ENCODE data around the gene ARAP3. TPM values are rescaled to one million over a fixed set of nuclear protein-coding genes. Genes with fewer than 3 reads are reported as not detected.
"Not testable (repeated sequence)": the region's sequence is repeated elsewhere in the genome, so short reads cannot be mapped to it uniquely, and the experiment has no call there.

Gene ARAP3, protein sequence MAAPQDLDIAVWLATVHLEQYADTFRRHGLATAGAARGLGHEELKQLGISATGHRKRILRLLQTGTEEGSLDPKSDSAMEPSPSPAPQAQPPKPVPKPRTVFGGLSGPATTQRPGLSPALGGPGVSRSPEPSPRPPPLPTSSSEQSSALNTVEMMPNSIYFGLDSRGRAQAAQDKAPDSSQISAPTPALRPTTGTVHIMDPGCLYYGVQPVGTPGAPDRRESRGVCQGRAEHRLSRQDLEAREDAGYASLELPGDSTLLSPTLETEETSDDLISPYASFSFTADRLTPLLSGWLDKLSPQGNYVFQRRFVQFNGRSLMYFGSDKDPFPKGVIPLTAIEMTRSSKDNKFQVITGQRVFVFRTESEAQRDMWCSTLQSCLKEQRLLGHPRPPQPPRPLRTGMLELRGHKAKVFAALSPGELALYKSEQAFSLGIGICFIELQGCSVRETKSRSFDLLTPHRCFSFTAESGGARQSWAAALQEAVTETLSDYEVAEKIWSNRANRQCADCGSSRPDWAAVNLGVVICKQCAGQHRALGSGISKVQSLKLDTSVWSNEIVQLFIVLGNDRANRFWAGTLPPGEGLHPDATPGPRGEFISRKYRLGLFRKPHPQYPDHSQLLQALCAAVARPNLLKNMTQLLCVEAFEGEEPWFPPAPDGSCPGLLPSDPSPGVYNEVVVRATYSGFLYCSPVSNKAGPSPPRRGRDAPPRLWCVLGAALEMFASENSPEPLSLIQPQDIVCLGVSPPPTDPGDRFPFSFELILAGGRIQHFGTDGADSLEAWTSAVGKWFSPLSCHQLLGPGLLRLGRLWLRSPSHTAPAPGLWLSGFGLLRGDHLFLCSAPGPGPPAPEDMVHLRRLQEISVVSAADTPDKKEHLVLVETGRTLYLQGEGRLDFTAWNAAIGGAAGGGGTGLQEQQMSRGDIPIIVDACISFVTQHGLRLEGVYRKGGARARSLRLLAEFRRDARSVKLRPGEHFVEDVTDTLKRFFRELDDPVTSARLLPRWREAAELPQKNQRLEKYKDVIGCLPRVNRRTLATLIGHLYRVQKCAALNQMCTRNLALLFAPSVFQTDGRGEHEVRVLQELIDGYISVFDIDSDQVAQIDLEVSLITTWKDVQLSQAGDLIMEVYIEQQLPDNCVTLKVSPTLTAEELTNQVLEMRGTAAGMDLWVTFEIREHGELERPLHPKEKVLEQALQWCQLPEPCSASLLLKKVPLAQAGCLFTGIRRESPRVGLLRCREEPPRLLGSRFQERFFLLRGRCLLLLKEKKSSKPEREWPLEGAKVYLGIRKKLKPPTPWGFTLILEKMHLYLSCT (N-terminal part only)
- polyA plus RNA-seq (ENCODE audit: insufficient read length): 13.0 TPM

- no peak for DNase-seq (ENCODE audit: low read depth)
These were observed at the start of gene ARAP3 for GRCh38 chr5:141681695-141682641. TSS of gene ARAP3 (minus strand) at chr5:141682230. CDS start at chr5:141680486, 1,744 bp downstream.

DNA sequence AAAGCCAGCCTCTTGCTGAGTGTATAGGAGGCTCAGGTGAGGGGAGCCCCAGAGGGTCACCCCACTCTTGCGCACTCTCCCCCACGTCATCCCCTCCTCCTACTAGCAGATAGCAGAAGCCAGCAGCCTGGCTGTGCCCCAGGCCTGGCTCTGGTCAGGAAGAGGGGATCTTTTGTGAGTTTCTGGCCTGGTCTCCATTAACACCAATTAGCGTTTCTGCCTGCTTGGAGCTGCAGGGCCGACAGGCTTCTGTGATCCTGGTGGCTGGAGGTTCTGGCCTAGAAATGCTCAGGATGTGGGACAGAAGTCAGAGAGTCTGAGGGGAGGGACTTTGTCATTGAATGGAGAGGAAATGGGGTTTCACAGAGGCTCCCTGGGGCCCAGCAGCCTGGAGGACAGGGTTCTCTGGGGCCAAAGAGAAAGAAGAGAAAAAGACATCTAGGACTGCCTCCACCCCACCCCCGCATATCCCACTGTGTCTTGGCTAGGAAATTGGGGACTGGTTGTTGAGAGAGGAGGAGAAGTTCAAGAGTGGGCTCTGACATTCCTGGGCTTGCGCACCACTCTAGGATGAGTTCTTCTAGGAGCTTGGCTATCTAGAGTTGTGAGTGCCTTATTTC is 47.5 kb upstream of the ARAP3 start:
- DNase-seq (ENCODE audit: low read depth): no peak

DNA sequence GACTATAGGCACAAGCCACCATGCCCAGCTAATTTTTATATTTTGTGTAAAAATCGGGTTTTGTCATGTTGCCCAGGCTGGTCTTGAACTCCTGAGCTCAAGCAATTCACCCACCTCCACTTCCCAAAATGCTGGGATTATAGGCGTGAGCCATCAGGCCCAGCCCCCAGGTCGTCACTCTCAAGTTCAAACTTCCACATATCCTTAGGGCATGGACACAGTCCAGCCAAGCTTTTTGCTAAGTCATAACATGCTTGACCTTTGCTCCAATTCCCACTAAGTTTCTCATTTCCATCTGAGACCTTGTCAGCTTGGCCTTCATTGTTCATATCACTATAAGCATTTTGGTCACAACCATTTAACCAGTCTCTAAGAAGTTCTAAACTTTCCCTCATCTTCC is 43.9 kb upstream of the ARAP3 start:
- DNase-seq (ENCODE audit: low read depth): no peak

GRCh38 chr5:141725174-141725573 is 43.1 kb upstream of the ARAP3 start:
- DNase-seq (ENCODE audit: low read depth): not testable (repeated sequence)

- DNase-seq (ENCODE audit: low read depth): no peak
These were observed 40.2 kb upstream of the ARAP3 start for GRCh38 chr5:141722266-141722665.

DNA sequence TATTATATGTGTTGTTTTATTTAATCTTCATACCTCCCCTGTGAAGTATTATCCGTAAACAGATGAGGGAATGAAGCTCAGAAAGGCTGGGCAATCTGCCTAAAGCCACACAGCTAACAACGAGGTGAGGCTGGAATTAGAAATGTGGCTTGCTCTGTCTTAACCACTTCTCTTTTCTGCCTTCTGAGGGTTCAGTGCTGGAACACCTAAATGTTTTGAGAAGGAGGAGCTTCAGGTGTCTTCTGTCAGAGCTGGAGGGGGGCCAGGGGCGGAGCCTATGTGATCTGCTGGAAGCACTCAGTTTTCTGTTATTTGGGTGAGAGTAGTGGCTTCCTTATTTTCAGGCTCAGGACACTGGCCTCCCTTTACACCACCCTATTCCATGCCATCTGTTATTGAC is 35.0 kb upstream of the ARAP3 start:
- no peak for DNase-seq (ENCODE audit: low read depth)

GRCh38 chr5:141716468-141716867 is 34.4 kb upstream of the ARAP3 start:
- DNase-seq (ENCODE audit: low read depth): no peak

DNA sequence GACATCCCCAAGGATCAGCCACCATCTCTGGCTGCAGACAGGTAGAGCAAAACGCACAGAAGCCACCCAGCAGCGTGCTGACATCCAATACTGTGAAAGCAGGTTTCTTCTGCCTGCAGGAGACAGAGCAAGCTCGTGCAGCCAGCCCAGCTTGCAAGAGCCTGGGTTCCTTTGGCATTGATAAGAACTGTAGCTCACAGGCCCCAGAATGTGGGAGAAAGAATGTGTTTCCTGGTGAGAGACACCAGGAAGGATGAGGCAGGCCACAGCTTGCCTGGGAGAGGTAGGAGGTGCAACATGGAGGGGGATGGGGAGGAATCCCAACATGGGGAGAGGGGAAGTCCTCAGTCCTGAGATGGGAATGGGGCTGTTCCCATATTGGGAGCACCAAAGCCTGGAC is 34.0 kb upstream of the ARAP3 start:
- DNase-seq (ENCODE audit: low read depth): no peak

GRCh38 chr5:141715346-141715905 is 33.4 kb upstream of the ARAP3 start:
- DNase-seq (ENCODE audit: low read depth): no peak

DNA sequence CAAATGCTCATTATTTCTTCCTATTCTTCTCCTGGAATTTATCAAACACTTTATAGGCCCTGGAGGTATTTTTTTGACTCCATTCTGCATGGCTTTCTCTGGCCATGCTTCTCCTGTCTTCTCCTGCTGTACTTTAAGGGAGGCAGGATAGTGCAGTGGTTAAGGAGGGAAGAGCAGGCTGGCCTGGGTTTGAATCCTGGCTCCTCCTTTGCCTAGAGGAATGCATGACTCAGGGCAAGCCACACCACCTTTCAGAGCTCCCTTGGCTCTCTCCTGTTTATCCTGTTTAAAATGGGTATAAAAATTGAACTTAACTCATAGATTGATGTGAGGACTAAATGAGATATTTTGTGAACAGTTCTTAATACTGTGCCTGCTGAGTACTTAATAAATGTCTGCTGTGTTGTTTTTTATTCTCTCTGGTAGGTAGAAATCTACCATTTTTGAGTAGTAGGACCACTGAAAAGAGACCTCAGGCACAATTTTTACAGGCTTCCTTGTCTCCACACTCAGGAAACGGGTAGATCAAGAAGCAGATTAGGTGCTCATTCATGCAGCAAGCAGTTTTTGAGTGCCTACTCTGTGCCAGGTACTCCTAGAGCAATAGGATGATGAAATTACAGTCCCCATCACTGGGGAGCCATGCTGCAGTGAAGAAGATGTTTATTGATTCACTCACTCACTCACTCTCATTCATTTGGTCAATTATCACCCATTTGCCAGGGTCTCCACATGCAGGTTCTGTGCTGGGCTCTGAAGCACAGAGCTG is 32.7 kb upstream of the ARAP3 start:
- no peak for DNase-seq (ENCODE audit: low read depth)

DNA sequence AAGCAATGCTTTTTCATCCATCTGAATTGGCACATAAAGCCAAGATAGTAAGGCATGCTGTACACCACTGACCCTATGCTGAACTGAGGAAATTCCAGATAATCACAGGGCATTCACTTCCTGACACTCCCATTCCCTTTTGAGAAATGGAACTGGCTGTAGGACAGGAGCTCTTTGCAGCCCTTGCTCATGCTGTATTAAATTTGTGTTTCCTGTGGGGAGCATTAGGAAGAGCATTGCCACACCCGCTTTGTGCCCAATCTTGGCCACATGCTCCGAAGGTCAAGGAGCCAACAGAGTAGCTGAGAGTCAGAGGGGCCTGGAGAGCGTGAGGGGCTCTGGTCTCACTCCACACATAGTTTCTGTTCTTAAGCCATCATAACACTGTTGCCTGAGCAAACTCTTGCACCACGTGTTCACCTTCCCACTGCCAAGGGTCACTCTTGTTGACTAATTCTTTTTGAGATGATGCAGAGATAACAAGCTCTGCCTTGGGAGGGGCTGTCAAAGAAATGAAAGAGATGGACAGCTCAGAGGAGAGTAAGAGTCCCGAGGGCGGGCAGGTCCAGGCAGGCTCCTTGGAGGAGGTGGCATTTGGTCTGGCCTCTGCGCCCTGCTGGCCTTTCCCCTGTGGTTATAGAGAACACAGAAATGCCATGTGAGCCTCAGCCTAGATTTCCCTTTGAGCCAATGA is 31.7 kb upstream of the ARAP3 start:
- no peak for DNase-seq (ENCODE audit: low read depth)

DNA sequence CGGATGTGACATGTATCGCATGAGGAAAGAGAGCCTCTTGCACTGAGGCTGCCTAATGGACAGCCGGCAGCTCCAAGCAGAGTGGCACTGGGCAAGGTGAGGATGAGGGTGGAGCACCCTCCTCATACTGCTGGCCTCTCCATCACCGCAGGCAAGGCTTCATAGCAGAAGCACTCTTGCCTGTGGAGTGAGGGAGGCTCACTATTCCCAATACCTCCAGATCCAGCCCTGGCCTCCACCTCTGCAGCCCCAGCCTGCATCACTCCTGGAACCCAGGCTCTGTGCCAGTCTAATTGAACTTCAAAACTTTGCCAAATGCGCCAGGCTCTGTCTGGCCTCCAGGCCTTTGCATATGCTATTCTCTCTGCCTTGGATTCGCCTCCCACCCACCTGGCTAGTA is 29.7 kb upstream of the ARAP3 start:
- DNase-seq (ENCODE audit: low read depth): no peak

GRCh38 chr5:141709699-141710267 is 27.8 kb upstream of the ARAP3 start:
- no peak for DNase-seq (ENCODE audit: low read depth)

GRCh38 chr5:141708016-141708415 is 26.0 kb upstream of the ARAP3 start:
- DNase-seq (ENCODE audit: low read depth): no peak

- no peak for DNase-seq (ENCODE audit: low read depth)
These were observed 25.5 kb upstream of the ARAP3 start for GRCh38 chr5:141707510-141707909.

GRCh38 chr5:141706121-141706520 is 24.1 kb upstream of the ARAP3 start:
- no peak for DNase-seq (ENCODE audit: low read depth)

DNA sequence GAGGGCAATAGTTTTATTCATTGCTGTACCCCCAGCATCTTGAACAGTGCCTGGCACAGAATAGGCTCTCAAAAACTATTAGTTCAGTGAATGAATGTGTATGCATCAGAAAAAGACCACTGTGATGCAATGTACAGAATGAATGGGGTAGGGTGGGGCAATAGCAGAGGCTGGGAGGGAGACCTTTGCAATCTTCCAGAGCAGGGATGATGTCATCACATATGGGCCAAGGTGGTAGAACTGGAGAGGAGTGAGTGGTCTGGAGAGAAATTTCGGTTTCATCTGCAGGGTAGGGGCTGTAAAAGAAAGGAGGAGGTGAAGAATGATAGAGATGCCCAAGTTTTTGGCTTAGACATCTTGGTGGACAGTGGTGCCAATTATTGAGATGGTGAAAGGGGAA is 23.4 kb upstream of the ARAP3 start:
- DNase-seq (ENCODE audit: low read depth): no peak

- DNase-seq (ENCODE audit: low read depth): no peak
These were observed 22.8 kb upstream of the ARAP3 start for GRCh38 chr5:141704782-141705297.
